PFSK-1 (cell line): ENCODE measurements around the gene PEBP1.

Source experiments
- FOXP2 ChIP-seq: optimal IDR thresholded peaks from 2 replicates; pipeline ENCODE3; 2011; ENCODE audit warnings: borderline replicate concordance, control low read depth, inconsistent platforms; ENCODE audit not compliant: insufficient read depth; ENCODE audit errors: extremely low read length, extremely low read depth
- POLR2AphosphoS5 ChIP-seq: IDR thresholded peaks from 2 replicates; pipeline ENCODE4 v1.6.1; 2012; ENCODE audit warnings: low read depth, mild to moderate bottlenecking, control low read depth, low read length, moderate library complexity
- REST ChIP-seq, 2 experiments: IDR thresholded peaks; 2 replicates each; pipeline versions ENCODE4 v1.6.1 to v1.8.0; 2011 to 2012; ENCODE audit warnings: low read depth in 2 of 2, low read length in 2 of 2, control low read depth in 1 of 2, inconsistent platforms in 1 of 2, mild to moderate bottlenecking in 1 of 2, moderate library complexity in 1 of 2; ENCODE audit not compliant: insufficient read depth in 1 of 2
- SIN3A ChIP-seq: IDR thresholded peaks from 2 replicates; pipeline ENCODE4 v1.6.1; 2012; ENCODE audit warnings: mild to moderate bottlenecking, low read length, moderate library complexity, borderline replicate concordance; ENCODE audit not compliant: insufficient read depth
- TAF1 ChIP-seq: IDR thresholded peaks from 2 replicates; pipeline ENCODE4 v1.6.1; 2012; ENCODE audit warnings: low read length, control low read depth, borderline replicate concordance; ENCODE audit not compliant: insufficient read depth

PEBP1 gene

GRCh38 chr12:118122264-118122663 lies 13.7 kb upstream of the PEBP1 start:
- TF ChIP-seq REST (IDR thresholded peaks at IDR 0.05; ENCODE audit: insufficient read depth in 1 of 2, low read depth in 2 of 2, low read length in 2 of 2) (no peak), TAF1 (no peak), FOXP2 (no peak)

DNA sequence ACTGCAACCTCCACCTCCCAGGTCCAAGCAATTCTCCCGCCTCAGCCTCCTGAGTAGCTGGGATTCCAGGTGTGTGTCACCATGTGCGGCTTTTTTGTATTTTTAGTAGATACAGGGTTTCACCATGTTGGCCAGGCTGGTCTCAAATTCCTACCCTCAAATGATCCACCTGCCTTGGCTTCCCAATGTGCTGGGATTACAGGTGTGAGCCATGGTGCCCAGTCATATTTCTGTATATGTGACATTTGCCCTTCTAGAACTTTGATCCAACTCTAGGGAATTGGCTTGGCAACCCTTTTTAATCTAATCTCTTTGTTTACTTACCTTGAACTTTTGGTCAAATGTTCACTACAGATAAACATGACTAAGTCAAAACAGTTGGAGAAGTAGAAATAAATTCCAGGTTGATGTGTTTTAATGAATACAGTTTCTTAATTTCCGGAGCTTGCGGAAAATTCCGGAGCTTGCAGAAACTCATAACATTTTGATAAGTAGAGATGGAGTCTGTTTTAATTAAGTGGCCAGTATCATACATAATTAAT lies 11.5 kb upstream of the PEBP1 start:
- no peak for TF ChIP-seq REST (IDR thresholded peaks at IDR 0.05; ENCODE audit: insufficient read depth in 1 of 2, low read depth in 2 of 2, low read length in 2 of 2)
- TF ChIP-seq TAF1: no peak
- no peak for TF ChIP-seq FOXP2
- TF ChIP-seq POLR2AphosphoS5: no peak
- TF ChIP-seq SIN3A: no peak

- no peak for TF ChIP-seq POLR2AphosphoS5
- TF ChIP-seq TAF1: no peak
- TF ChIP-seq FOXP2: no peak
- TF ChIP-seq SIN3A: no peak
- TF ChIP-seq REST (IDR thresholded peaks at IDR 0.05; ENCODE audit: insufficient read depth in 1 of 2, low read depth in 2 of 2, low read length in 2 of 2): no peak
Observed at GRCh38 chr12:118125743-118126118, 10.2 kb upstream of the PEBP1 start.

- TF ChIP-seq SIN3A (no peak), TAF1 (no peak), REST (IDR thresholded peaks at IDR 0.05; ENCODE audit: insufficient read depth in 1 of 2, low read depth in 2 of 2, low read length in 2 of 2) (no peak), POLR2AphosphoS5 (no peak), FOXP2 (no peak)
Observed at GRCh38 chr12:118126119-118126757, 9.7 kb upstream of the PEBP1 start.

GRCh38 chr12:118127867-118128266 lies 8.1 kb upstream of the PEBP1 start:
- TF ChIP-seq TAF1: no peak
- TF ChIP-seq REST (IDR thresholded peaks at IDR 0.05; ENCODE audit: insufficient read depth in 1 of 2, low read depth in 2 of 2, low read length in 2 of 2): no peak
